ENCODE data around the gene UBAC1.

Gene UBAC1, protein sequence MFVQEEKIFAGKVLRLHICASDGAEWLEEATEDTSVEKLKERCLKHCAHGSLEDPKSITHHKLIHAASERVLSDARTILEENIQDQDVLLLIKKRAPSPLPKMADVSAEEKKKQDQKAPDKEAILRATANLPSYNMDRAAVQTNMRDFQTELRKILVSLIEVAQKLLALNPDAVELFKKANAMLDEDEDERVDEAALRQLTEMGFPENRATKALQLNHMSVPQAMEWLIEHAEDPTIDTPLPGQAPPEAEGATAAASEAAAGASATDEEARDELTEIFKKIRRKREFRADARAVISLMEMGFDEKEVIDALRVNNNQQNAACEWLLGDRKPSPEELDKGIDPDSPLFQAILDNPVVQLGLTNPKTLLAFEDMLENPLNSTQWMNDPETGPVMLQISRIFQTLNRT

DNA sequence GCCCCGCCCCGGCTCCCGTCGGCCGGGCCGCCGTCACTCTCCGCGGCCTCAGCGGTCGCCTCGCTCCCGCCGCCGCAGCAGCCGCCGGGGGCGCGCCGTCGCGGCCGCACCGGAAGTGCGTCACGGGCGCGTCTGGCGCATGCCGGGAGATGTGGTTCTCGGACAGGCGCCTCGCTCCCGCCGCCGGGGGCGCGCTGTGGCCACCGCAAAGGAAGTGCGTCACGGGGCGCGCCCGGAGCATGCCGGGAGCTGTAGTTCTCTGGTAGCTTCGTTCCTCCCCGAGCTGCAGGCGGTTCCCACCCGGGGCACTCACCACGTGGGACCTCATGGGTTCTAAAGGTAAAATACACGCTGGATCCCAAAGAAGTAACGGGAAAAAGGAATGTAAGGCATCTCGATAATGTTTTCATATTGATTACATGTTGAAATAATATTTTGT lies at the start of gene UBAC1:
TSS of gene UBAC1 (minus strand) at position 97 of the 439 bp plus-strand sequence. CDS start 211 bp downstream, outside the sequence.
- TF ChIP-seq, protein P1, sequence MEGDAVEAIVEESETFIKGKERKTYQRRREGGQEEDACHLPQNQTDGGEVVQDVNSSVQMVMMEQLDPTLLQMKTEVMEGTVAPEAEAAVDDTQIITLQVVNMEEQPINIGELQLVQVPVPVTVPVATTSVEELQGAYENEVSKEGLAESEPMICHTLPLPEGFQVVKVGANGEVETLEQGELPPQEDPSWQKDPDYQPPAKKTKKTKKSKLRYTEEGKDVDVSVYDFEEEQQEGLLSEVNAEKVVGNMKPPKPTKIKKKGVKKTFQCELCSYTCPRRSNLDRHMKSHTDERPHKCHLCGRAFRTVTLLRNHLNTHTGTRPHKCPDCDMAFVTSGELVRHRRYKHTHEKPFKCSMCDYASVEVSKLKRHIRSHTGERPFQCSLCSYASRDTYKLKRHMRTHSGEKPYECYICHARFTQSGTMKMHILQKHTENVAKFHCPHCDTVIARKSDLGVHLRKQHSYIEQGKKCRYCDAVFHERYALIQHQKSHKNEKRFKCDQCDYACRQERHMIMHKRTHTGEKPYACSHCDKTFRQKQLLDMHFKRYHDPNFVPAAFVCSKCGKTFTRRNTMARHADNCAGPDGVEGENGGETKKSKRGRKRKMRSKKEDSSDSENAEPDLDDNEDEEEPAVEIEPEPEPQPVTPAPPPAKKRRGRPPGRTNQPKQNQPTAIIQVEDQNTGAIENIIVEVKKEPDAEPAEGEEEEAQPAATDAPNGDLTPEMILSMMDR (conservative IDR thresholded peaks at IDR 0.05; ENCODE audit: low read depth, low read length) = no peak
- Histone ChIP-seq H3K4me3 (IDR thresholded peaks at IDR 0.05; ENCODE audit: insufficient read depth, low read depth, low read length) (no peak within 1 kb of the TSS), H3K79me2 (ENCODE audit: insufficient read depth, low read depth) (peaks cover 38% of the 10 kb centered on the region; the same call in 1 of the 2 replicates), H3K9ac (peak within 1 kb of the TSS; percentile 60), H2AFZ (ENCODE audit: low read depth) (peak within 1 kb of the TSS; percentile 69), H3K4me1 (ENCODE audit: low read depth, poor library complexity, severe bottlenecking) (peaks cover 16% of the 10 kb centered on the region), H3K27ac (no peak within 1 kb of the TSS), H3K27me3 (ENCODE audit: insufficient read depth, low read depth) (peaks cover 23% of the 10 kb centered on the region; the same call in 1 of the 2 replicates), H3K4me2 (peak within 1 kb of the TSS; percentile 93), H3K36me3 (ENCODE audit: insufficient read depth) (no peaks in the 10 kb centered on the region), H4K20me1 (ENCODE audit: insufficient read depth) (no peaks in the 10 kb centered on the region)

DNA sequence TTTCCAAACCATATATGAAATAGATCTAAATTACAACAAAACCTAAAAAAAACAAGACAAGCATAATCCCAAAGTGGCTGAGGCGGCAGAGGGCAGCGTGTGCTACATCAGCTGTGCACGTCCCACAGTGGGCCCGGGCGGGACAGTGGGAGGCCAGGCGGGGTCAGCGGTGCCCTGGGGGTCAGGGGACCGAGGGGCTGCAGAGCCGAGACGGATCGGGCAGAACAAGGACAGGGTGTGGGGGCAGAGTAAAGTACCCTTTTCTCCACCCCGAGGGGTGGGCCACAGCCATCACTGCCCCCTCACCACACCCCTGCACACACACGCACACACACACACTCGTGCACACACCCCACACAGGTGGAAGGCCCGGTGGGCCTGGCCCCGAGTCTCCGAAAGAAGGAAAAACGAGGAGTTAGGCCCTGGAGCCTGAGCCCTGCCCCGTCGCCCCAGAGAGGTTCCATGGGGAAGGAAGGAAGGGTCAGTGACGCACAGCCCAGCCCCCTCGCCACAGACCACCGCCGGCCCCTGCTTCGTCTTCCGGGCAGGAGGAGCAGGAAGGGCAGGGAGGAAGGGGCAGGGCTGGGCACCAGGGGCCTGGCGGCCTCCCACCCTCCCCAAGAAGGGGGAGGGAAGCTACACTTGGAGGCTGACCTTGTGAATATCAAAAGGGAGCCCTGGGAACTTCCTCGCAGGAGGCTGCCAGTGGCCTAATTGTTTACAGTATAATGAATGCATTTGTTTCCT lies 49.6 kb upstream of the UBAC1 start:
- Histone ChIP-seq H3K27ac (no peak overlapping the region), H3K79me2 (ENCODE audit: insufficient read depth, low read depth) (no peaks in the 10 kb centered on the region), H3K4me1 (ENCODE audit: low read depth, poor library complexity, severe bottlenecking) (peaks cover 9% of the 10 kb centered on the region), H3K4me3 (IDR thresholded peaks at IDR 0.05; ENCODE audit: insufficient read depth, low read depth, low read length) (no peak overlapping the region), H3K4me2 (no peak overlapping the region), H3K27me3 (ENCODE audit: insufficient read depth, low read depth) (peaks cover 84% of the 10 kb centered on the region), H3K36me3 (ENCODE audit: insufficient read depth) (no peaks in the 10 kb centered on the region), H2AFZ (ENCODE audit: low read depth) (no peak overlapping the region), H4K20me1 (ENCODE audit: insufficient read depth) (no peaks in the 10 kb centered on the region), H3K9ac (no peak overlapping the region)
- TF ChIP-seq, protein P1 (conservative IDR thresholded peaks at IDR 0.05; ENCODE audit: low read depth, low read length) = no peak

DNA sequence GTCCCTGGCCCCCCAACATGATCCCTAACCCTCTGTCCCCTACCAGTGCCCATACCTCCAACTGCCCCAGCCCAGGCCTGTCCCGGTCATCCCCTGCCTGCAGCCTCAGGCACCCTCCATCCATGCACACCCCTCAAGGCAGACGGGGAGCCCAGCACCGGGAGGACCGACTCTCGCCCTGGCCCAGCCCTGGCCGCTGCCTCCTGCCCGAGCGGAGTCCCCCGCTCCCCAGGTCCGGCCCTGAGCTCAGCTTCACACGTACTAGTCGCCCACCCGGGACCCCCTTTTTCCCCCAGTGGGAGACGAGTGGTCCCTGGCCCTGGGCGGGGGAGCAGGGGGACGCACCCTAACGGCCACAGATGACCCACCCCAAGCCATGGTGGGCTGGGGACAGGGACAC lies 49.0 kb upstream of the UBAC1 start:
- Histone ChIP-seq H3K27me3 (ENCODE audit: insufficient read depth, low read depth) (peaks cover 84% of the 10 kb centered on the region), H3K79me2 (ENCODE audit: insufficient read depth, low read depth) (no peaks in the 10 kb centered on the region), H4K20me1 (ENCODE audit: insufficient read depth) (no peaks in the 10 kb centered on the region), H3K4me3 (IDR thresholded peaks at IDR 0.05; ENCODE audit: insufficient read depth, low read depth, low read length) (no peak overlapping the region), H3K9ac (no peak overlapping the region), H3K4me1 (ENCODE audit: low read depth, poor library complexity, severe bottlenecking) (peaks cover 9% of the 10 kb centered on the region), H2AFZ (ENCODE audit: low read depth) (no peak overlapping the region), H3K4me2 (no peak overlapping the region), H3K27ac (no peak overlapping the region), H3K36me3 (ENCODE audit: insufficient read depth) (no peaks in the 10 kb centered on the region)
- TF ChIP-seq, protein P1 (conservative IDR thresholded peaks at IDR 0.05; ENCODE audit: low read depth, low read length) = no peak

DNA sequence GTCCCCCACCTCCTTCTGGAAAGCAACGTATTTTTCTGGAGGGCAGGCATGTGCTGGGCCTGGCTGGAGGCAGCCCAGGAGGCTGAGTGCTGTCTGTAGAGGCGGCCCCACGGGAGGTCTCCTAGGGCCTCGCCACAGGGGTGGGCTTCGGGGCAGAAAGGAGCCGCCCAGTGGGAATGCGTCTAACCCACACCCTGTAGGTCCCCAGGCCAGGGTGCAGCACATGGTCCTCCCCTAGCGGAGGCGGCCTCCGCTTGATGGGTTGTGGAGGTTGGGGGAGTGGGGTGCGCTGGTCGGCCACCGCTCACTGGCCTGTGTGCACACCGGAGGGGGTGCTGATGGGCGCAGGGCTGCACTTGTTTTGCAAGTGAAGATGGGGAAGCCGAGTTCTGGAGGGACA lies 48.3 kb upstream of the UBAC1 start:
- H3K4me1 ChIP-seq (ENCODE audit: low read depth, poor library complexity, severe bottlenecking) = peaks cover 9% of the 10 kb centered on the region
- H3K9ac ChIP-seq = no peak overlapping the region
- no peaks in the 10 kb centered on the region for H3K36me3 ChIP-seq (ENCODE audit: insufficient read depth)
- H4K20me1 ChIP-seq (ENCODE audit: insufficient read depth) = no peaks in the 10 kb centered on the region
- H3K4me3 ChIP-seq (IDR thresholded peaks at IDR 0.05; ENCODE audit: insufficient read depth, low read depth, low read length) = no peak overlapping the region
- no peak overlapping the region for H2AFZ ChIP-seq (ENCODE audit: low read depth)
- TF ChIP-seq, protein P1 (conservative IDR thresholded peaks at IDR 0.05; ENCODE audit: low read depth, low read length) = no peak
- no peaks in the 10 kb centered on the region for H3K79me2 ChIP-seq (ENCODE audit: insufficient read depth, low read depth)
- peaks cover 88% of the 10 kb centered on the region for H3K27me3 ChIP-seq (ENCODE audit: insufficient read depth, low read depth)
- no peak overlapping the region for H3K27ac ChIP-seq
- H3K4me2 ChIP-seq = no peak overlapping the region

Data from KMS-11 (cell line).